K562 (cell line): Measurements from ENCODE around the gene ORC1. TPM values are rescaled to one million over a fixed set of nuclear protein-coding genes. Genes with fewer than 3 reads are reported as not detected.
A peak's percentile ranks its signal among the peaks of the same experiment; 100 is the strongest.

Experiments used
- FIP1L1 ChIP-seq: fragments of 200-400 bp; formaldehyde crosslinking; IDR thresholded peaks from 2 replicates; pipeline ENCODE4 v1.6.1; 2018; ENCODE audit warnings: mild to moderate bottlenecking, low read depth, low read length; ENCODE audit not compliant: poor library complexity, severe bottlenecking
- FOXK1 ChIP-seq: sonication (generic); formaldehyde crosslinking; IDR thresholded peaks from 2 replicates; pipeline ENCODE4 v1.8.0; 2022; ENCODE audit warnings: missing genetic modification reagents, mild to moderate bottlenecking, borderline replicate concordance
- GABPB2 ChIP-seq: fragments of 250-450 bp; sonication (Bioruptor Pico); conservative IDR thresholded peaks from 2 replicates; pipeline ENCODE4 v1.5.1; 2021; ENCODE audit warnings: mild to moderate bottlenecking
- NCOA2 ChIP-seq, 2 experiments: fragments of 450-650 bp; IDR thresholded peaks; 2 replicates each; pipeline ENCODE4 v1.6.1; 2018; ENCODE audit warnings: mild to moderate bottlenecking in 2 of 2, moderate library complexity in 1 of 2; ENCODE audit not compliant: partially characterized antibody in 2 of 2
- NFE2 ChIP-seq: IDR thresholded peaks from 2 replicates; pipeline ENCODE4 v1.6.1; 2014; ENCODE audit warnings: antibody characterized with exemption, low read depth
- RBM39 ChIP-seq: fragments of 200-400 bp; formaldehyde crosslinking; optimal IDR thresholded peaks from 2 replicates; pipeline ENCODE3; 2018; ENCODE audit warnings: low read depth, low read length
- SRSF3 ChIP-seq: fragments of 200-400 bp; formaldehyde crosslinking; IDR thresholded peaks from 2 replicates; pipeline ENCODE4 v1.6.1; 2016; ENCODE audit warnings: mild to moderate bottlenecking, low read length, moderate library complexity; ENCODE audit not compliant: insufficient read depth
- TEAD2 ChIP-seq: fragments of 450-650 bp; IDR thresholded peaks from 2 replicates; pipeline ENCODE4 v1.6.1; 2016; ENCODE audit warnings: missing genetic modification characterization, control low read depth, missing compliant biosample characterization
- TEAD4 ChIP-seq, 2 experiments: sonication (generic) in 1 of 2; formaldehyde crosslinking in 1 of 2; IDR thresholded peaks; 2 replicates each; pipeline versions ENCODE4 v1.6.1 to v1.8.0; 2012 to 2022; ENCODE audit warnings: borderline replicate concordance in 1 of 2, inconsistent platforms in 1 of 2, low read length in 1 of 2, mild to moderate bottlenecking in 1 of 2, missing genetic modification reagents in 1 of 2
- XRCC5 ChIP-seq: fragments of 200-400 bp; formaldehyde crosslinking; IDR thresholded peaks from 2 replicates; pipeline ENCODE4 v1.6.1; 2017; ENCODE audit warnings: low read depth, mild to moderate bottlenecking, low read length
- YY1 ChIP-seq, 3 experiments: IDR thresholded peaks; 2 replicates each; pipeline ENCODE4 v1.6.1; 2011; ENCODE audit warnings: low read length in 2 of 3, mild to moderate bottlenecking in 2 of 3, moderate library complexity in 2 of 3, borderline replicate concordance in 1 of 3, control low read depth in 1 of 3, low read depth in 1 of 3; ENCODE audit not compliant: insufficient read depth in 3 of 3, insufficient replicate concordance in 2 of 3, control insufficient read depth in 1 of 3, insufficient read length in 1 of 3; ENCODE audit errors: extremely low read depth in 1 of 3
- ZZZ3 ChIP-seq: fragments of 450-650 bp; IDR thresholded peaks from 2 replicates; pipeline ENCODE4 v1.6.1; 2016; ENCODE audit warnings: antibody characterized with exemption, mild to moderate bottlenecking, moderate library complexity
- polyA plus RNA-seq, 8 experiments: library from polyadenylated mRNA; depleted of rRNA in 4 of 8; stranded (reverse) in 5 of 8; unstranded in 3 of 8; fragments of >200 nt; fragmentation: Nextera tagmentation in 2 of 8; fragmentation: Illumina TruSeq in 1 of 8; extraction: Ambion mirVana in 2 of 8; extraction: Trizol in 1 of 8; gene quantifications; 2 replicates each; pipeline versions ENCODE4 v1.2.1 to v1.2.3, GENCODE V29; 2011 to 2014; ENCODE audit warnings: inconsistent platforms in 1 of 8, missing spikeins in 1 of 8
- total RNA-seq, 7 experiments: library from RNA; depleted of rRNA in 6 of 7; stranded (reverse); fragments of >200 nt in 6 of 7; fragmentation: Illumina TruSeq in 2 of 7; extraction: Trizol in 2 of 7; gene quantifications; 2 replicates each; pipeline versions ENCODE4 v1.2.1 to v1.2.3, GENCODE V29; 2011 to 2021; ENCODE audit warnings: low replicate concordance in 1 of 7
- TF ChIP-seq, protein P1 (sequence below): sonication (generic); formaldehyde crosslinking; IDR thresholded peaks from 2 replicates; pipeline ENCODE4 v1.8.1; 2023; ENCODE audit warnings: mild to moderate bottlenecking, missing genetic modification reagents
- TF ChIP-seq, protein P2 (sequence below): fragments of 450-650 bp; IDR thresholded peaks from 2 replicates; pipeline ENCODE4 v1.6.1; 2016; ENCODE audit warnings: antibody characterized with exemption
- TF ChIP-seq, protein P3 (sequence below), 2 experiments: IDR thresholded peaks in 1 of 2; conservative IDR thresholded peaks in 1 of 2; 2 replicates each; pipeline ENCODE4 v1.6.1; 2016; ENCODE audit warnings: low read depth in 2 of 2, mild to moderate bottlenecking in 1 of 2, missing compliant biosample characterization in 1 of 2, missing genetic modification characterization in 1 of 2, moderate library complexity in 1 of 2
- TF ChIP-seq, protein P4 (sequence below): fragments of 450-650 bp; IDR thresholded peaks from 2 replicates; pipeline ENCODE4 v1.6.1; 2016

The ORC1 gene
- total and polyA plus RNA-seq, 9 of the 15 experiments (the other 6 are each of a cell fraction or from before 2014, with no cell fraction given), result 26.4 to 91.6 (median 69.7) TPM

DNA sequence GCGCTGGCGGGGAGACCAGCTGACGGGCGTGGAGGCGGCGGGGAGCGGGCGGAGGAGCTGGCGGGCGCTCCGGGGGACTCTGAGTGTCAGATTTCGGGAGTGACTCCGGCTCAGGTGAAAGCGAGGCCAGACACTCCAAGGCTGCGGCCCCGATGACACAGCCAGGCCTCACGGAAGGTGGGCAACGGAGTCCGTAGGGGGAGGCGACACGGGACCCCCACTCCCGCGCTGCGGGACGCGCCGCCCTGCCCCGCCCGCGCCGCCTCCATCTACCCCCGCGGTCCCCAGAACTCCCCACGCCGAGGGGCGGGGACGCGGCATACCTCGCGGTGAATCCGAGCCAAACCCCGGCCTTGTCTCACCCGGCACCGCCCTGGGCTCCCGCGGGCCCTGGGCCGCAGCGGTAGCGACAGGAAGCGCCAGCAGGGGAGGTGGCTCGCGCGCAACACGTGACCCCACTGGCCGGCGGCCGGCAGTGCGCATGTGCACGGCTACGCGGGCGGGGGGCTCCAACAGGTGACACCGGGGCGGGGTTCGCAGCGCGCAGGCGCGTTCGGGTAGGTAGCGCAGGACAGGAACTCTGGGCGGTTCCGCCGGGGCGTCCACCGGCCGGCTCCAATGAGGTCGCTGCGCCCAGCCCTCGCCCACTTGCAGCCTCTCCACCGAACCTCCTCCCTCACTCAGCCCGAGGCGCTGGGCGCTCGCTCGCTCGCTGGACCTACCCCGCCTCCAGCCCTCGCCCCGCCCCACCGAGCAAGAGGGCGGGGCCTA lies 38.3 kb downstream of the ORC1 start, which contains the start of gene CC2D1B (continued):
- TF ChIP-seq, protein P1, sequence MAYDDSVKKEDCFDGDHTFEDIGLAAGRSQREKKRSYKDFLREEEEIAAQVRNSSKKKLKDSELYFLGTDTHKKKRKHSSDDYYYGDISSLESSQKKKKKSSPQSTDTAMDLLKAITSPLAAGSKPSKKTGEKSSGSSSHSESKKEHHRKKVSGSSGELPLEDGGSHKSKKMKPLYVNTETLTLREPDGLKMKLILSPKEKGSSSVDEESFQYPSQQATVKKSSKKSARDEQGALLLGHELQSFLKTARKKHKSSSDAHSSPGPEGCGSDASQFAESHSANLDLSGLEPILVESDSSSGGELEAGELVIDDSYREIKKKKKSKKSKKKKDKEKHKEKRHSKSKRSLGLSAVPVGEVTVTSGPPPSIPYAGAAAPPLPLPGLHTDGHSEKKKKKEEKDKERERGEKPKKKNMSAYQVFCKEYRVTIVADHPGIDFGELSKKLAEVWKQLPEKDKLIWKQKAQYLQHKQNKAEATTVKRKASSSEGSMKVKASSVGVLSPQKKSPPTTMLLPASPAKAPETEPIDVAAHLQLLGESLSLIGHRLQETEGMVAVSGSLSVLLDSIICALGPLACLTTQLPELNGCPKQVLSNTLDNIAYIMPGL, result no peak
- TF ChIP-seq GABPB2 (CRISPR knock-in tag), result no peak
- TF ChIP-seq FOXK1 (CRISPR knock-in tag), result peak; percentile 91
- 0 out of 2 replicates have a peak, but pooled peaks have one; percentile 2 for TF ChIP-seq NFE2
- TF ChIP-seq RBM39, result no peak
- peak; percentile 31; the same call in 1 of the 2 replicates for TF ChIP-seq TEAD4 (IDR thresholded peaks at IDR 0.05; ENCODE audit: low read length)
- TF ChIP-seq TEAD4 (CRISPR knock-in tag; IDR thresholded peaks at IDR 0.05; ENCODE audit: borderline replicate concordance), result no peak
- TF ChIP-seq XRCC5, result peak; percentile 80; the same call in 1 of the 2 replicates
- TF ChIP-seq NCOA2 (IDR thresholded peaks at IDR 0.05; ENCODE audit: partially characterized antibody in 2 of 2), result no peak
- no peak for TF ChIP-seq TEAD2
- TF ChIP-seq, protein P2, sequence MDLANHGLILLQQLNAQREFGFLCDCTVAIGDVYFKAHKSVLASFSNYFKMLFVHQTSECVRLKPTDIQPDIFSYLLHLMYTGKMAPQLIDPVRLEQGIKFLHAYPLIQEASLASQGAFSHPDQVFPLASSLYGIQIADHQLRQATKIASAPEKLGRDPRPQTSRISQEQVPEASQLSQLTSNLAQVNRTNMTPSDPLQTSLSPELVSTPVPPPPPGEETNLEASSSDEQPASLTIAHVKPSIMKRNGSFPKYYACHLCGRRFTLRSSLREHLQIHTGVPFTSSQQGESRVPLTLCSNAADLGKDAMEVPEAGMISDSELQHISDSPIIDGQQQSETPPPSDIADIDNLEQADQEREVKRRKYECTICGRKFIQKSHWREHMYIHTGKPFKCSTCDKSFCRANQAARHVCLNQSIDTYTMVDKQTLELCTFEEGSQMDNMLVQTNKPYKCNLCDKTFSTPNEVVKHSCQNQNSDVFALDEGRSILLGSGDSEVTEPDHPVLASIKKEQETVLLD, result peak; percentile 94
- TF ChIP-seq FIP1L1, result peak; percentile 87
- TF ChIP-seq, protein P3, sequence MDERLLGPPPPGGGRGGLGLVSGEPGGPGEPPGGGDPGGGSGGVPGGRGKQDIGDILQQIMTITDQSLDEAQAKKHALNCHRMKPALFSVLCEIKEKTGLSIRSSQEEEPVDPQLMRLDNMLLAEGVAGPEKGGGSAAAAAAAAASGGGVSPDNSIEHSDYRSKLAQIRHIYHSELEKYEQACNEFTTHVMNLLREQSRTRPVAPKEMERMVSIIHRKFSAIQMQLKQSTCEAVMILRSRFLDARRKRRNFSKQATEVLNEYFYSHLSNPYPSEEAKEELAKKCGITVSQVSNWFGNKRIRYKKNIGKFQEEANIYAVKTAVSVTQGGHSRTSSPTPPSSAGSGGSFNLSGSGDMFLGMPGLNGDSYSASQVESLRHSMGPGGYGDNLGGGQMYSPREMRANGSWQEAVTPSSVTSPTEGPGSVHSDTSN (CRISPR knock-in tag; IDR thresholded peaks at IDR 0.05; ENCODE audit: low read depth), result 0 out of 2 replicates have a peak, but pooled peaks have one; percentile 9
- TF ChIP-seq, protein P3 (tag; conservative IDR thresholded peaks at IDR 0.05; ENCODE audit: low read depth), result no peak
- peak in 2 of 3 experiments; percentile 38 to 63 for TF ChIP-seq YY1 (IDR thresholded peaks at IDR 0.05; ENCODE audit: borderline replicate concordance in 1 of 3, control insufficient read depth in 1 of 3, extremely low read depth in 1 of 3, insufficient read depth in 3 of 3, insufficient read length in 1 of 3, insufficient replicate concordance in 2 of 3, low read depth in 1 of 3, low read length in 2 of 3)
- no peak for TF ChIP-seq SRSF3
- TF ChIP-seq, protein P4, sequence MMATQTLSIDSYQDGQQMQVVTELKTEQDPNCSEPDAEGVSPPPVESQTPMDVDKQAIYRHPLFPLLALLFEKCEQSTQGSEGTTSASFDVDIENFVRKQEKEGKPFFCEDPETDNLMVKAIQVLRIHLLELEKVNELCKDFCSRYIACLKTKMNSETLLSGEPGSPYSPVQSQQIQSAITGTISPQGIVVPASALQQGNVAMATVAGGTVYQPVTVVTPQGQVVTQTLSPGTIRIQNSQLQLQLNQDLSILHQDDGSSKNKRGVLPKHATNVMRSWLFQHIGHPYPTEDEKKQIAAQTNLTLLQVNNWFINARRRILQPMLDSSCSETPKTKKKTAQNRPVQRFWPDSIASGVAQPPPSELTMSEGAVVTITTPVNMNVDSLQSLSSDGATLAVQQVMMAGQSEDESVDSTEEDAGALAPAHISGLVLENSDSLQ, result no peak; the same call in none of the 2 replicates
- TF ChIP-seq ZZZ3, result no peak
